Measurements from ENCODE around the gene SGF29.
"Not testable (repeated sequence)": the region's sequence is repeated elsewhere in the genome, so short reads cannot be mapped to it uniquely, and the experiment has no call there.

The SGF29 gene

DNA sequence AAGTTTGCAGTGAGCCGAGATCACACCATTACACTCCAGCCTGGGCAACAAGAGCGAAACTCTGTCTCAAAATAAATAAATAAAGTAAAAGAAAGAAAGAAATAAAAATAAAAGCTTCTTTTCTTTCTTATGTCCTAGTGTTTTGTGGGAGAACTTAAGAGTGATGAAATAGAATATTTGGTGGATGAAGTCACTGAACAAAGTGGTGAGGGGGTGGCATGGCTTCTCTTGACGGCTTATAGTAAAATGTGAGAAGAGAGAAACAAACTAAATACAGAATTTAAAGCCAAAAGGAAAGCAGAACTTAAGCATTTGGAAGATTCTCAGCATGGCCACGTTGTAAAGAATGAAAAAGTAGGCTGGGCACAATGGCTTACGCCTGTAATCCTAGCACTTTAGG, 15.3 kb downstream of the SGF29 start:
- no peak for DNase-seq

DNA sequence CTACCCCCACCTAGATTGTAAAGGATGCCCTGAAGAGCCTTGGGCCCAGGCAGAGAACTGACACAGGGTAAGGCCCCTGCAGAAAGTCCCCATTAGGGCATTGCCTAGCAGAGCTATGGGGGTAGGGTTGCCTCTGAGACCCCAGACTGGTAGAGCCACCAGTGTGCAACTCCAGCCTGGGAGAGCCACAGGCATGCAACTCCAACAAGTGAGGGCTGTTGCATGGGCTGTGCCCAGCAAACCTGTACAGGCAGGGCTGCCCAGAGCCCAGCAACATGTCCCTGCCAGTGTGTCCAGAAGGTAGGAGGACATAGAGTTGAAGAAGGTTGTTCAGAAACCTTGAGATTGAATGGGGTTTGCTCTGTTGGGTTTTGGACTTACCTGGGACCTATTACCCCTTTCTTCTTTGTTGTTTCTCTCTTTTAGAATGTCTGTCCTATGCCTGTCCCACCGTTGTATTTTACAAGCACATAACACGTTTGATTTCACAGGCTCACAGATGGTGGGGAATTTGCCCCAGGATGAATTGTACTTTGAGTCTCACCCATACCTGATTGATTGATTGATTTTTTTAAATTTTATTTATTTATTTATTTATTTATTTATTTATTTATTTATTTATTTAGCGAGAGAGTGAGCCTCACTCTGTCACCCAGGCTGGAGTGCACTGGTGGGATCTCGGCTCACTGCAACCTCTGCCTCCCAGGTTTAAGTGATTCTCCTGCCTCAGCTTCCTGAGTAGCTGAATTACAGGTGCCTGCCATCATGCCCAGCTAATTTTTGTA, 16.4 kb downstream of the SGF29 start:
- DNase-seq, result no peak

DNA sequence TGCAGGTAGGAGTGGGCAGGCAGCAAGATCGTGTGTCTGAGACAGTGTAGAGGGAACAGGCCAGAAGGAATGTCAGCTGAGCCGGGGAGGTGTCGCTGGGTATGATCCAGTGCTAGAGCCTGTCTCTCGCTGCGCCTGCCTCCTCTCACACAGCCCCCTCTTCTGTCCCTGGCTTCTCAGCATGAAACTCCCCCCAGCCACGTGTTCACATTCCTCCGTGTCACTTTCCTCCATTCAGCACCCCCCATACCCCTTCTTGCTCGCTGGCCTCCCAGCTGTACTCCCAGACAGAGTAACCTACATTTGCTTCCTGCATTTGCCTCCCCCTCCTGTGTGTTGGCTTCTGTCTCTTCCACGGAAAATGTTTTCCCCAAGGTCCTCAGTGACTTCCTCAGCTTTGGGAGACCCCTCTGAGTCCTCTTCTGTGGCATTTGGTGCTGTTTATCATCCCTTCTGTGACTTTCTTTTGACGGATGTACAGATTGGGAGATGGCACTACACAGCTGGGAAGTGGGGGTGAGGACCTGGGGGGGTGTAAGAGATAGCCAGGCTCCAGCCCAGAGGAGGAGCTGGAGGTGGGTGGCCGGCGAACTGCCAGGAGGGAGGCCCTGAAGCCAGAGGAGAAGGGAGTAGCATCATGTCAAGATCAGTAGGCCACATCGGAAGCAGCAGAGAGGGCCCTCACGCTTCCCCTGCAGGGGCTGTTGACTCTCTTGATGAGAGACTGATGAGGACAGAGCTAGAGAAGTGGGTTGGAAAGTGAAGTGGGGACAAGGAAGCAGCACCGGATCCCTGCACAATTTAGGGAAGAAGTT, 19.2 kb downstream of the SGF29 start:
- no peak for DNase-seq

DNA sequence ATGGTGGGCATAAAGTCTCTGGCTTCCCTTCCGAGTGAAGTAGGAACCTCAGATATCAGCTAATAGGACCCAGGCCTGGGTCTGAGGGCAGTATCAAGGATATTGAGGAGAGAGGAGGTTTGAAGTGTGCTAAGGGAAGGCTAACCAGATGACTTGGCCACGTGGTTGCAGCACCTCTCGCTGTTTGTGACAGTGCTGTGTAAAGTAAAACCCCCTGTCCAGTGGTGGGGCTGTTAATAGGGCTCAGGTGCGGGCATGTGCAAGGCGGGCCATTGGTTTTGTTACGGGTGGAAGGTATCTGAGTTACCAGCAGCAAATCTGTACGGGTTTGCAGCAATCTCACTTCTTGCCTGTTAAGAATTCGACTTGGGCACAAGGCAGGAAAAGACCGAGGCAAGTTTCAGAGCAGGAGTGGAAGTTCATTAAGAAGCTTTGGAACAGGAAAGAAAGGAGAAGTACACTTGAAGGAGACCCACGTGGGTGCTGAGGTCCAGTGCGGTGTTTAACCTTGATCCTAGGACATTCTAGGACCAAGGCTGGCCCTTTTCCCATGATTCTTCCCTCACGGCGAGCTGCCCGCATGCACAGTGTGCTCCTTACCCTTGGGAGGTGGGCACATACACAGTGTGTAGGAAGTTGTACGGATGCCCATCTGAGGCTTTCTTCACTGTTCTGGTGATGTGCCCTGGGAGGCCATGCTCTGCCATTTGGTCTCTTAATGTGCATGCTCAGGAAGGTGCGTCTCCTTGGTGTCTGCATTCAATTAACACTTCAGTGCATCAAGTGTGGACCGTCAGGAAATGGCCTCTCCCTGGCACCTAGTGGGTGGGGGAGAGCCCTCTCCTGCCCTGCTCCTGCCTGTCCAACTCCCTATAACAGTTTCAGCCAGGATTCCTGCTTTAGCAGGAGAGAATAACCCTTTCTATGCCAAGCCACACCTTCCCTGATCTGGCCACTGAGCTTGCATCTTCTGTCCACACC, 20.3 kb downstream of the SGF29 start:
- no peak for DNase-seq

DNA sequence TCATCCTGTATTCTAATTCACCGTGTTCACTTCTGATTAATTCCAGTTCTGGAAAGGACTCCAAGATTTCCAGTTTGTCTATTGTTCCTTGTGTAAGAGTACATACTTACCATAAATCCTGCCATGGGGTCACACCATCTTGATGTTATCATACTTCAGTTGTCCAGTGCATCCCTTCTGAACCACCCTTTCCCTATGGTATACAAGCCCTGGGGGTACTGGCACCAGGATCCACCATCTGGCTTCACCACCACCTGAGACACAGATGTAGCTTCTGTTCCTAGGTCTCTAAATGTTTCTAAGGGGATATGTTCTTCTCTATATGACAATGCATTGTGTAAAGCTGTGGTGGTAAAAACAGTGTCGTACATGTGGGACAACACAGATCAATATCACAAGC, 21.2 kb downstream of the SGF29 start:
- DNase-seq, result no peak

DNA sequence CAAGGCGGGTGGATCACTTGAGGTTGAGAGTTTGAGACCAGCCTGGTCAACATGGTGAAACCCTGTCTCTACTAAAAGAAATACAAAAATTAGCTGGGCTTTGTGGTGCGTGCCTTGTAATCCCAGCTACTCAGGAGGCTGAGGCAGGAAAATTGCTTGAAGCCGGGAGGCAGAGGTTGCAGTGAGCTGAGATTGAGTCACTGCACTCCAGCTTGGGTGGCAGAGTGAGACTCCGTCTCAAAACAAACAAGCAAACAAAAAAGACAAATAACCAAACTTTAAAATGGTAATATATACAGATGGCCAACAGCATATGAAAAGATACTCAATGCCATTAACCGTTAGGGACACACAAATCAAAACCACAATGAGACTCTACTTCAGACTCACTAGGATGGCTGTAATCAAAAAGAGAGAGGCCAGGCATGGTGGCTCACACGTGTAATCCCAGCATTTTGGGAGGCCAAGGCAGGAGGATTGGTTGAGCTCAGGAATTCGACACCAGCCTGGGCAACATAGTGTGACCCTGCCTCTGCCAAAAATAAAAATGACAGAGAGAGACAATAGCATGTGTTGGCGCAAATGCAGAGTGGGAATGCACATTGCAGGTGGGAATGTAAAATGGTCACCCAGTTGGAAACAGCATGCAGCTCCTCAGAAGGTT, 21.9 kb downstream of the SGF29 start:
- no peak for DNase-seq

DNA sequence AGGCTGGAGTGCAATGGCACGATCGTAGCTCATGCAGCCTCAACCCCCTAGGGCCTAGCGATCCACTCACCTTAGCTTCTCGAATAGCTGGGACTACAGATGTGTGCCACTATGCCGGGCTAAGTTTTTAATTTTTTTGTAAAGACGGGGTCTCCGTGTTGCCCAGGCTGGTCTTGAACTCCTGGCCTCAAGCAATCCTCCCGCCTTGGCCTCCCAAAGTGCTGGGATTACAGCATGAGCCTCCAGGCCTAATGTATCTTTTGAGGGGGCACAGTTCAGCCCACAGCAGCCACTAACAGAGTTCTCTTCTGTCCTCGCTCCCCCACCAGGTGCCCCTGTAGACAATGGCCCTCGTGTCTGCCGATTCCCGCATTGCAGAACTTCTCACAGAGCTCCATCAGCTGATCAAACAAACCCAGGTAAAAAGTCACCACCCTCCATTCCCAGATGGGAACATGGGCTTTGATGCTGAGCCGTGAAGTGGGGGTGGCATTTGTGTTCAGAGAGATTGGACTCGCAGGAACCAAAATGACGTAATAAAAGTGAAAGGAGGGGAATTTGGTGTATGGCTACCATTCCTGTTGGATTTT, 27.1 kb downstream of the SGF29 start:
- no peak for DNase-seq

DNA sequence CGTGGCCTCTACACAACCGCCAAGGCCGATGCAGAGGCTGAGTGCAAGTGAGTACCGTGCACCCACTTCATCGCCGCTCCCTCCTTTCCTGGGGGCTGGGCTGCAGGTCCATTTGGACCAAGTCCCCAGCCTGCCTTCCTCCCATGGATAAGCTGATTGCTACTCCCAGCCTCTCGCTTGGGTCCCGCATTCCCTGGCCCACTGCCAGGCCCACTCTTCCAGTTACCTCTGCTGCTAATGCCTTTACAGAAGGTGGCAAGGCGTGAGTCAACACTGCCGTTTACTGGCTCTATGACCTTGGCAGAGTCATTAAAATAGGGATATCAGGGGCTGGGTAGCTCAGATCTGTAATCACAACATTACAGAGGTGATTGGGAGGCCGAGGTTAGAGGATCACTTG, 32.0 kb downstream of the SGF29 start:
- DNase-seq, result no peak

DNA sequence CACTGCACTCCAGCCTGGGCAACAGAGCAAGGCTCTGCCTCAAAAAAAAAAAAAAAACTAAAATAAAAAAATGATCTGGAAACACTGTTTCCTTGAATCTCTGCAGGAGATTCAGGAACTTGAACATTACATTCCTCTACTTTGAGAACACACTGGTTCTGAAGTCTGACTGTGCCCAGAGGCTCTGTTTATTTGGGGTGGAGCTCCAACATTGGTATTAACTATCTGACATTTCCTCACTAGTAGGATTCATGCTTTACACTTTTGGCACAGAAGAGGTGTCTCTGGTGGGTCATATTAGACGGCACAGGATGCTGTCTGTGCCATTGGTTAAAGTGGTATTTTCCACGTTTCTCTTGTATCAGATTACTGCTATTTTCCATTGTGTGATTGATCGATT, 32.7 kb downstream of the SGF29 start:
- DNase-seq, result no peak

DNA sequence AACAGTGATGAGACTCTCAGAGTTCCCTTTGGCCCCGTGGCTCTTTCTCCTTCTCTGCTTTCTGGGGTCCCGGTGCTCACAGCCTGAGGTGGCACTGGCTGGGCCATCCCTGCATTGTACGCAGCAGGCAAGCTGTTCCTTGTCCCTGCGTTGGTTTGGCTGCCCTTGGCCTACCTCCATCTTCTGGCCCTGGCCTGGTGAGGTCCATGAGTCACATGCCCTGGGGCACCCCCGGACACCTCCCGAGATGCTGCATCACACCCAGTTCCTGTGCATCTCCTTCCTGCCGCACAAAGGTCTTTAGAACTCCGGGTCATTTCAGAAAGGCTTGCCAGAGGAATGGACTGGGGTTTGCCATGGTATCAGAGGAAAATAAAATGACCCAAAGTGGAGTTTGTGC, 33.7 kb downstream of the SGF29 start:
- no peak for DNase-seq

DNA sequence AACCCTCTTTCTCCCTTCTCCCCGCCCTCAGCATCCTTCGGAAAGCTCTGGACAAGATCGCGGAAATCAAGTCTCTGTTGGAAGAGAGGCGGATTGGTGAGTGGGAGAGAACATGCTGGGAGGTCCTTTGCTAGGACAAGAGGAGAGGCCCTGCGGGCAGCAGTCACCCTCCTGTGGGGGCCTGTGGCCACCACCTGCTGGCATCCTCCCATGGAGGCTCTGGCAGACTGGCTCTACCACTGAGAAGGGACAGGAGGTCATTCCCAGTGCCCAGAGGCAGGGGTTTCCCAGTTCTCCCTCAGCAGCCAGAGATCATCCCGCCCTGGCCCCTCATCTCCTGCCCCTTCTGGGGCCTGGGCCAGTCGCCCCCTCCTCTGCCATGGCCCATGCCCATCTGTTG, 35.3 kb downstream of the SGF29 start:
- DNase-seq, result no peak

DNA sequence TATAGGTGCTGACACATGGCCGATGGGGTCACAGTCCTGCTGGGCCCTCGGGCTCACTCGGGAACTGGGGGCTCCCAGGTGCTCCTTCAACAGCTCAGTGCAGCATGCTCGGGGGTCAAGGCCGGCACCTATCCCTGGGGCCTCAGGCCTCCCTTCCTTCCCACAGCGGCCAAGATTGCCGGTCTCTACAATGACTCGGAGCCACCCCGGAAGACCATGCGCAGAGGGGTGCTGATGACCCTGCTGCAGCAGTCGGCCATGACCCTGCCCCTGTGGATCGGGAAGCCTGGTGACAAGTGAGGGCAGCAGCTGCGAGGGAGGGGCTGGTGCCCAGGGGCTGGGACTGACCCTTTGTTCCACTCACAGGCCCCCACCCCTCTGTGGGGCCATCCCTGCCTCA, 36.2 kb downstream of the SGF29 start:
- no peak for DNase-seq

DNA sequence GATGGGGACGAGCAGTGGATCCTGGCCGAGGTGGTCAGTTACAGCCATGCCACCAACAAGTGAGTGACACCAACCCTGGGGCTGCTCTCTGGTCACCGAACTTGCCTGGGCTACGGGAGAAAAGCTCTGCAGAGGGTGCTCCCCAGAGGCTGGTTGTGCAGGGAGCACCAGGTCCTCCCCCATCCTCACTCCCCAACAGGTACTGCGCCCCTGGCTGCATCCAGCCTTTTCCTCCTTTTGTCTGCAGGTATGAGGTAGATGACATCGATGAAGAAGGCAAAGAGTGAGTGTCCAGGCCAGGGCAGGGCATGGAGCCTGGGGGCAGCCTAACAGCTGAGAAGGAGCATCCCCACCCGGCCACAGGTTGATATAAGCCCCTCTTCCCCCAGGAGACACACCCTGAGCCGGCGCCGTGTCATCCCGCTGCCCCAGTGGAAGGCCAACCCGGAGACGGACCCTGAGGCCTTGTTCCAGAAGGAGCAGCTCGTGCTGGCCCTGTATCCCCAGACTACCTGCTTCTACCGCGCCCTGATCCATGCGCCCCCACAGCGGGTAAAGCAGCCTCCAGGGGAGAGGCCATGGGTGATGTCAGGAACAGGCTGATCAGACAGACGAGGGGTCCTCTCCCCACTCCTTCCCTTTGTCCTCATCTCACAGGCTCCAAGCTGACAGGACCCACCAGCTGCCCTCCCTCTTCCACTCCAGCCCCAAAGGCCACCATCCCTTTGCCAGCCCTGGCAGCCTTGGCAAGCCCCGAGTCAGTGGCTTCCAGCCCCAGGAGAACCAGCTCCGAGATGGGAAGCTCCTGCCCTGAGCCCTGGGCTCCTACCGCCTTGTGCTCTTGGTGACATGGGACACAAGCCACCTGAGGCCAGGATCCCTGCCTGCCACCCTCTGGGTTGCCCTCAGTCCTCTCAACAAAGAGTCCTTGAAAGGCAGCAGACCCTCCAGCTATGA, 36.9 kb downstream of the SGF29 start:
- DNase-seq, result no peak

DNA sequence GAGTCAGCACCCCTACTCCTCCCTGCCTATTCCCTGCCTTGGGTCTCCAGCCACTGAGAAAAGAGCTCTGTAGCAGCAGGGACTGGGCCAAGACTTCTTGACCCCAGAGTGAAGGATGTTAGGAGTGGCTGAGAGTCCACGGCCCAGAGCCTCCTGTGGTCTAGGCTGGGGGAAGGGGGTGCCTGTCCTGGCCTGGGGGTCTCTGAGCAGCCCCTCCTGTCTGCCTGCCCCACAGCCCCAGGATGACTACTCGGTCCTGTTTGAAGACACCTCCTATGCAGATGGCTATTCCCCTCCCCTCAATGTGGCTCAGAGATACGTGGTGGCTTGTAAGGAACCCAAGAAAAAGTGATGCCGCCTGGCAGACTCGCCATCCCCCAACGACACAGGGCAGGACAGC, 37.6 kb downstream of the SGF29 start:
- DNase-seq, result no peak

DNA sequence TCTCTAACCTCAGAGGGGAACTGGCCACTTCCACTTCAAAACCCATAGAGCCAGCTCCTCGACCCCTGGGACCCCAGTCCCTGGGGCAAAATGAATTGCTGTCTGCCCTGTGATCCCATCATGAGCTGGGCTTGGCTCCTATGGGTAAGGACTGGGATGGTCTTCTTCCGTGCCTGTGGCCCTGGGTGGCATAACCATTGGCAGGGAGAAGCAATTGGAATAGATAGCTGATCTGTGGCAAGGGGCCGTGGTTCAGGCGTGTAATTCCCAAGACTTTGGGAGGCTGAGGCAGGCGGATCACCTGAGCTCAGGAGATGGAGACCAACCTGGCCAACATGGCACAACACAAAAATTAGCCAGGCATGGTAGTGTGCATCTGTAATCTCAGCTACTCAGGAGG, 38.8 kb downstream of the SGF29 start:
- no peak for DNase-seq

DNA sequence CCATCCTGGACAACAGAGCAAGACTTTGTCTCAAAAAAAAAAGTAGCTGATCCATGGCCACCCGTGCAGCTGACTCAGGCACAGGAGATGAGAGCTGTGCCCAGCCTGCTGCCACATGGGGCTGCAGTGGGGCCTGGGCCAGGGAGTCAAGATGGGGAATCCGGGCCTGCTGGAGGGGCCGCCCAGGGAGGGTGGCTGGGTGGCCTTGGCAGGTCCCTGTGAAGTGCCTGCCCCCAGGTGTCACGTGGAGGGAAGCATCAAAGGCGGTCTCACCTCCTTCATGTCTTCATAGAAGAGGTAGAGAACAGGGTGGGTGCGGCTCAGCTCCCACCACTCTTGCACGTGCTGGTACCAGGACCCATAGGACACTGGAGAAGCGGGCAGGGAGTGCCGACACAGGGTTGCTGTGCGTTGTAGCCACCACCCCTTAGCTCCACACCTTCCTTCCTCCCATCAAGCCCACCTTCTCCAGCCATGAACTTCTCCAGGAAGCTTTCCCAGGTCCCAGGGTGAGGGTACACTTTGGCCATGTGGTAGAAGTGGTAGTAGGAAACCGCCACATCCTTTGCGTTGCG, 39.3 kb downstream of the SGF29 start:
- DNase-seq, result no peak

DNA sequence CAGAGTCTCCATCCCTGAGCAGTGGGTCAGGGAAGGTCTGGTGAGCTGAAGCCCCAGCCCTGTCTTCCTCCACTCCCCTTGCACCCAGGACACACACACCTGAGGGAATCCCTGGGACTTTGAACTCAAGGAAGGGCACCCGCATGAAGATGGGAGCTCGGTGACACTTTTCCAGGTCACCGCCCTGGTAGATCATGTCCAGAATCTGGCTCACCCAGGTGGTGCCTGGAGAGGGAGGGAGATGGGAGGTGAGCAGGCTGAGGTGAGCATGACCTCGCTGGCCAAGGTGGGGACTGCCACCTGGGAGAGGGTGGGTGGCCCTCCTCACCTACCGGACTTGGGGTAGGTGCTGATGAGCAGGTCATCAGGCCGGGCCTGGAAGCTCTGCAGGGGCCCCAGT, 41.7 kb downstream of the SGF29 start:
- DNase-seq, result not testable (repeated sequence)

DNA sequence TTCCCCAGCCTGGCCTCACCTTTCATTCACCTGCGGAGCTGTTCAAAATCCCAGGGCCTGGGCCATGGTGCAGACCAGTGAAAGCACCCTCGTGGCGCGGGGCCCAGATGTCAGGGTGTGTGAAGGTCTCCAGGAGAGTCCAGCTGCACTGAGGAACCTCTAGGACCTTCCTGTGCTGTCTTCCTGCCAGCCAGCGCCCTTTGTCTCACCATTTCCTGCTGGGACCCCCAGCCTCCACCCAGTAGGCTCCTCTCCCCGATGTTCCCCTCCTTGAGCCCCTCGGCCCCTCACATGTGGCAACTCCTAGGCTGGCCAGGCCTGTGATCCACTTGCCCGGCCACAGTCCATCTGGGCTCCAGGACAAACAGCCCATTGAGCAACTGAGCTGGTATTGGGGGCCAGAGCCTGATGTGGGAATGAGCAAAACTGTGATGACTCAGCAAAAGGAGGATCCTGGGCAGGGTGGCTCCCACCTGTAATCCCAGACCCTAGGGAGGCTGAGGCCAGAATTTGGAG, 42.5 kb downstream of the SGF29 start:
- no peak for DNase-seq

DNA sequence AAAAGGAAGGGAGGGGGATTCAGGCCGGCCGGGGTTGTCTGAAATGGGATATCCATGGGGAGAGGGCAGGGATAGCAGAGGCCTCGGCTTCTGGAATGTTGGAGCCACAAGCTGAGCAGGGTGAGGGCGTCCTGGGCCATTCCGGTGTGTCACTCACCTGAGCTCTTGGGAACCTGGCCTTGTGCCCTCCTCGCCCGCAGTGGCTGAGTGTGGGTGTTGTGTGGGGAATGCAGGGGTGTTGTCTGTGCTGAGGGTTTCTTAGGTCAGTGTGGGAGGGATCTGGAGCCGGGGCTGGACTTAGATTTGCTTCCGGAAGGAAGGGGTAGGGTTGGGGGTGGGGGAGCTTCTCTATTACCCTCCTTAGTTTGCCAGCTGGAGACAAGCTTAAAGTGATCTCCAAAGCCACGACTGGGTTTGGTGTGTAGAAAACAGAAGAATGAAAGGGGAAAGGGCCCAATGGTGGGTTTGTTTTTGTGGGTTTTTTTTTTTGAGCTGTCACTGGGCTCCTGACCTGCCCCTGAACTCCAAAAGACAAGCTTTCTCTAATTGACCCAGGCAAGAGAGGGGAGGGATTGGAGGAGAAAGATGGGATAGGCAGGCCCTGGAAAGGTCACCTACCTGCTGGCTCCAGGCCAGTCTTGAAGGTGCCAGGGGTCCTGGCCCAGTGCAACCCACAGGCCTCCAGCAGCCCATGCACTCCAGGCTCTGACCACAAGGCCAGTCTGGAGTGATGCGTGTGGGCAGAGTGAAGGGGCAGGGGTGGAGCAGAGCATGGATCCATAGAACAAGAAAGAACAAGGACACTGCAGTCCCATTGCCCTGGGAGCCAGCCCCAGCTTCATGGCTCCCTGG, 43.3 kb downstream of the SGF29 start, which contains the start of gene SULT1A2:
SULT1A2 (minus strand) TSS at position 211 of the 852 bp plus-strand sequence. CDS start 1,120 bp downstream, outside the sequence.
- no peak for DNase-seq

Data from CD4-positive, alpha-beta T cell treated with Interleukin-21 for 1 hour (primary cell).